ENCODE measurements around the gene ZNF385D. TPM values are rescaled to one million over a fixed set of nuclear protein-coding genes. Genes with fewer than 3 reads are reported as not detected.

Gene ZNF385D
- total RNA-seq, 1 experiment from 2014 or later = 5.9 TPM

GRCh38 chr3:21409401-21409800 lies 341.6 kb downstream of the ZNF385D start:
- H3F3A ChIP-seq (ENCODE audit: low read length, unreplicated experiment) = no peaks in the 10 kb centered on the region
- DNase-seq = no peak
- H3K27ac ChIP-seq (ENCODE audit: low read length) = no peak overlapping the region
- H3K36me3 ChIP-seq (ENCODE audit: low read depth, low read length) = no peaks in the 10 kb centered on the region
- no peaks in the 10 kb centered on the region for H3K9me3 ChIP-seq (ENCODE audit: low read length)
- POLR2A ChIA-PET (ENCODE audit: unreplicated experiment) = no interaction called here
- no peaks in the 10 kb centered on the region for H4K20me1 ChIP-seq (ENCODE audit: low read length)
- no peaks in the 10 kb centered on the region for H3K4me1 ChIP-seq (ENCODE audit: insufficient read depth, low read length)
- H2AFZ ChIP-seq (ENCODE audit: low read length) = no peak overlapping the region
- no TSS peak for BruUV-seq (replicated peaks)
- no peaks in the 10 kb centered on the region for H3K9me2 ChIP-seq (replicated peaks; ENCODE audit: low read length)
- no peak overlapping the region for H3K4me2 ChIP-seq (ENCODE audit: low read length)
- ATAC-seq = no peak
- CTCF ChIA-PET = no interaction called here
- no peaks in the 10 kb centered on the region for H3K79me2 ChIP-seq (ENCODE audit: low read length)
- intact Hi-C loops (cut with micrococcal nuclease) = no loop called here
- H3K27me3 ChIP-seq (ENCODE audit: low read length) = no peaks in the 10 kb centered on the region
- H3K4me3 ChIP-seq (ENCODE audit: low read length) = no peak overlapping the region
- H3K9ac ChIP-seq (ENCODE audit: low read length) = no peak overlapping the region
- TF ChIP-seq CTCF (conservative IDR thresholded peaks at IDR 0.05; ENCODE audit: low read depth, low read length) (no peak), EZH2 (IDR thresholded peaks at IDR 0.05; ENCODE audit: low read length, unreplicated experiment) (no peak), EZH2phosphoT487 (IDR thresholded peaks at IDR 0.05; ENCODE audit: borderline replicate concordance, low read length) (no peak)

- peak; percentile 69 for ATAC-seq
- H3K9me2 ChIP-seq (replicated peaks; ENCODE audit: low read length) = no peaks in the 10 kb centered on the region
- H3K4me3 ChIP-seq (ENCODE audit: low read length) = no peak overlapping the region
- no peaks in the 10 kb centered on the region for H3K79me2 ChIP-seq (ENCODE audit: low read length)
- no peaks in the 10 kb centered on the region for H3K4me1 ChIP-seq (ENCODE audit: insufficient read depth, low read length)
- no TSS peak for BruUV-seq (replicated peaks)
- no peaks in the 10 kb centered on the region for H3K27me3 ChIP-seq (ENCODE audit: low read length)
- TF ChIP-seq CTCF (conservative IDR thresholded peaks at IDR 0.05; ENCODE audit: low read depth, low read length) = no peak
- TF ChIP-seq EZH2phosphoT487 (IDR thresholded peaks at IDR 0.05; ENCODE audit: borderline replicate concordance, low read length) = no peak
- no peak for TF ChIP-seq EZH2 (IDR thresholded peaks at IDR 0.05; ENCODE audit: low read length, unreplicated experiment)
- peak; percentile 37 for DNase-seq
- no peaks in the 10 kb centered on the region for H3K9me3 ChIP-seq (ENCODE audit: low read length)
- no peaks in the 10 kb centered on the region for H3F3A ChIP-seq (ENCODE audit: low read length, unreplicated experiment)
- no peaks in the 10 kb centered on the region for H4K20me1 ChIP-seq (ENCODE audit: low read length)
- H3K27ac ChIP-seq (ENCODE audit: low read length) = no peak overlapping the region
- H3K9ac ChIP-seq (ENCODE audit: low read length) = no peak overlapping the region
- H3K36me3 ChIP-seq (ENCODE audit: low read depth, low read length) = no peaks in the 10 kb centered on the region
- no peak overlapping the region for H3K4me2 ChIP-seq (ENCODE audit: low read length)
- intact Hi-C loops (cut with micrococcal nuclease) = no loop called here
- no peak overlapping the region for H2AFZ ChIP-seq (ENCODE audit: low read length)
- ChIA-PET POLR2A (ENCODE audit: unreplicated experiment) (no interaction called here), CTCF (interaction anchor here (0.6 kb wide), 1 partner anchor 377 kb away, joined by 3 read pairs; no protein-coding TSS in a partner anchor)
Observed at GRCh38 chr3:21407743-21408142, 343.3 kb downstream of the ZNF385D start.

GRCh38 chr3:21405671-21406667 lies 345.0 kb downstream of the ZNF385D start:
- no peaks in the 10 kb centered on the region for H3K9me3 ChIP-seq (ENCODE audit: low read length)
- no peak for ATAC-seq
- no peaks in the 10 kb centered on the region for H3K36me3 ChIP-seq (ENCODE audit: low read depth, low read length)
- H3K9me2 ChIP-seq (replicated peaks; ENCODE audit: low read length) = no peaks in the 10 kb centered on the region
- H3K9ac ChIP-seq (ENCODE audit: low read length) = no peak overlapping the region
- no peak overlapping the region for H2AFZ ChIP-seq (ENCODE audit: low read length)
- intact Hi-C loops (cut with micrococcal nuclease) = no loop called here
- ChIA-PET POLR2A (ENCODE audit: unreplicated experiment) (no interaction called here), CTCF (no interaction called here)
- no peak overlapping the region for H3K4me2 ChIP-seq (ENCODE audit: low read length)
- no TSS peak for BruUV-seq (replicated peaks)
- no peaks in the 10 kb centered on the region for H3K4me1 ChIP-seq (ENCODE audit: insufficient read depth, low read length)
- no peak overlapping the region for H3K27ac ChIP-seq (ENCODE audit: low read length)
- no peak for DNase-seq
- no peak overlapping the region for H3K4me3 ChIP-seq (ENCODE audit: low read length)
- TF ChIP-seq CTCF (conservative IDR thresholded peaks at IDR 0.05; ENCODE audit: low read depth, low read length) = no peak
- no peak for TF ChIP-seq EZH2phosphoT487 (IDR thresholded peaks at IDR 0.05; ENCODE audit: borderline replicate concordance, low read length)
- TF ChIP-seq EZH2 (IDR thresholded peaks at IDR 0.05; ENCODE audit: low read length, unreplicated experiment) = no peak
- no peaks in the 10 kb centered on the region for H3K79me2 ChIP-seq (ENCODE audit: low read length)
- no peaks in the 10 kb centered on the region for H4K20me1 ChIP-seq (ENCODE audit: low read length)
- no peaks in the 10 kb centered on the region for H3F3A ChIP-seq (ENCODE audit: low read length, unreplicated experiment)
- no peaks in the 10 kb centered on the region for H3K27me3 ChIP-seq (ENCODE audit: low read length)

Measured in PC-3 (cell line).